NCI-H226 (cell line): ENCODE data around the gene KANSL1.

ENCODE experiments used
- DNase-seq: peaks from one replicate; pipeline ENCODE4 v3.0.0-alpha.2; 2015

The KANSL1 gene

GRCh38 chr17:46166692-46167249 is 26.5 kb downstream of the KANSL1 start:
- DNase-seq, result no peak

DNA sequence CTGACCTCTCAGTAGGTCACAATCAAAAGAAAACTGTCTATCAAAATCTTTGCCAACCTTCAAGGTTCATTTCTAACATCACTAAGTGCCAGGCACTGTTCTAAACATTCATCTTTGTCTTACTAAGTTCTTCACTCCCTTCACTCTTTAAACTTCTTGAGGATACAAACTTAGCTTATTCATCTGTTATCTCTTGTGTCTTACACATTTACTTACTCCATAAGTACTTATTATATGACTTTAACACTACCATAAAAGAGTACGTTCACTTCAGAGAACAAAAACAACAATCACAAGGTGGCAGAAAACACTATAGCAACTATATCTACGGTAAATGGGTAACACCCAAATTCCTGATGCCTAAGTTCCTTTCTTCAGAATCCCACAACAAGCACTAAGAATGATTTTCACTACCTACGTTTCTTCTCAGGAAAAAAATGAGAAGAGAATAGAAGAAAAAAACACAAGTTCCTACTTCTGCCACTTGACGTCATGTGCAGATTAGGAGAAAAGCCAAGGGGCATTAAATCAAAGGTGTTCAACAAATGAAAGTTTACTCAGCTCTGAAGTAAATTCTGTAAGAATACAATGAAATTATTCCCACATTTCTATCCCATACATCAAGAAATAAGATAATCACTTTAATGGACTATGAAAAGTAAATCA is 29.2 kb downstream of the KANSL1 start:
- no peak for DNase-seq

DNA sequence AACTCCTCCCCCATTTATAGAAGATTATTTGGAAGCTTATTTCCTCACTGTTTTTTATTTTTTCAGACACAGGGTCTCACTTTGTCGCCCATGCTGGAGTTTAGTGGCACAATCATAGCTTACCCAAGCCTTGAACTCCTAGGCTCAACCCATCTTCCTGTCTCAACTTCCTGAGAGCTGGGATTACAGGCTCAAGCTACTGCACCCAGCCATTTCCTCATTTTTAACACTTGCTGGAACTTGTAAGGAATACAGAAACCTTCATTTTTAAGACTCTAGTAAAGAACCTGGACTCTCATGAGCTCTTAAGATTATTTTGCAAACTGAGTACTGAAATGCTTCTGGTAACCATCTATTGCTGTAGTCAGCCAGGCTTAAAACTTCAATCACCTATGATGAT is 29.9 kb downstream of the KANSL1 start:
- no peak for DNase-seq

- DNase-seq, result no peak
Measured at GRCh38 chr17:46162866-46163265, 30.4 kb downstream of the KANSL1 start.

- DNase-seq, result no peak
Measured at GRCh38 chr17:46160169-46160568, 33.1 kb downstream of the KANSL1 start.

GRCh38 chr17:46159686-46160085 is 33.5 kb downstream of the KANSL1 start:
- peak; percentile 90 for DNase-seq

GRCh38 chr17:46158323-46159296 is 34.6 kb downstream of the KANSL1 start:
- DNase-seq, result no peak

DNA sequence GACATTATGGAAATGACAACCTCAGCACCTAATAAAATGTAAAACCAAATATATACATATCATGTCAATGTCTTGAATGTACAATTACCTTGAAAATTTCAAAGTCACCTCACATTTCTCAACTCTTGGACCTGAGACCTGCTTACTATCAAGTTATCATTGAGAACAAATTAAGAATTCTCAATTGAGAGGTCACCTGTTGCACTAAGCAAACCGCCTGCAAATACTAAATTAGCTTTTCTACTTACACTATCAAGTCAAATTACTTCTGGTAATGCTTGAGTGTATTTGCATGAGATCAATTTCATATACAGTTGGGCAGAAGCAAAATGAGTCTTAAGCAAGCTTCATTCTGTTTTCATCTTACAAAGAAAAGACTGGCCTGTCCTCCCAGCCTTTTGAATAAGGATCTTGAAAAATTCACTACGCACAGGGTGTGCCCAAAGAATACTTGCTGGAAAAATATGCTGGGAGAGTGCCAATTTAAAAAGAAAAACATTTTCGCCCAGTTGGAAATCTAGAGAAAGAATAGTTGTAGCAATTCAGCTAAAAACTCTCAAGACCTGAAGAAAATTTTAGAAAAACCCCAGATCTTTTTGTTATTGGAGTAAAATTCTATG is 35.7 kb downstream of the KANSL1 start:
- peak; percentile 31 for DNase-seq

DNA sequence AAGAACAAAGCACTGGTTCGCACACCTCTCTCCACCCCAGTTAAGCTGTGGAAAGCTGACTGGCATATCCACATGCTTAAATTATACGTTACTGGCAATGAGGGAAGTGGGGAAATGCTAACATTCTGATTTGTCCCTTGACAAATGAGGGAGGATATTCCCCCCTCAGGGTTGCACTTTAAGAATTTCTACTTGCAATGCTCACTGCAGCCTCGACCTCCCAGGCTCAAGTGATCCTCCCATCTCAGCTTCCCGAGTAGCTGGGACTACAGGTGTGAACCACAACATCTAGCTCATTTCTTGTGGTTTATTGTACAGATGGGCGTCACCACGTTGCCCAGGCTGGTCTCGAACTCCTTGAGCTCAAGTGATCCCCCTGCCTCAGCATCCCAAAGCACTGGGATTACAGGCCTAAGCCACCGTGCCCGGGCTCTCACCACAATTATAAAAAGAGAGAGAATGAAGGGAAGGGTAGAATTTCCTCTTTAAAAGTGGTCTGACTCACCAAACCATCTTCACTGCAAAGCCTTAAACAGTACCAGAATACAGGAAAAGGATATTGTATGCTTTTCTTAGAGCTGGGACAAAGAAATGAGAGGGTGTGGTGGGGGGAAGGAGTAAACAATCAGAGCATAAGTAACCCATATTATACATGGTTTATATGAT is 38.9 kb downstream of the KANSL1 start:
- DNase-seq, result no peak

GRCh38 chr17:46152423-46152822 is 40.8 kb downstream of the KANSL1 start:
- no peak for DNase-seq

GRCh38 chr17:46151762-46152161 is 41.5 kb downstream of the KANSL1 start:
- no peak for DNase-seq

- DNase-seq, result no peak
Measured at GRCh38 chr17:46150216-46150963, 42.8 kb downstream of the KANSL1 start.

DNA sequence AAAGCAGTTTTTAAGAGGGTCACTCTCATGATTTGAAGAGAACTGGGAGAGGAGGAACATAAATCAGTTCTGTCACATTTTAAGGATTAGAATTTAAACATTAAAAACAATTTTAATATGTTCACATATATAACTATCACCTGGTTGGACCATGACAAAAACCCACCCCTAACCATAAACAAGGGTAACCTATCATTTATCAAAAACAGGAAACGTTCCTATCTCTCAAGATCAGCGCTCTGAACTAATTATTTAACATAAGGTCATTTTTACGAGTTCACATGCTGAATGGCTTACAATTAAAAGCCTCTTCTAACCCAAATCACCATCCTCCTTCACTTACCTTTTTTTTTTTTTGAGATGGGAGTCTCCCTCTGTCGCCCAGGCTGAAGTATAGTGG is 45.0 kb downstream of the KANSL1 start:
- DNase-seq, result no peak

DNA sequence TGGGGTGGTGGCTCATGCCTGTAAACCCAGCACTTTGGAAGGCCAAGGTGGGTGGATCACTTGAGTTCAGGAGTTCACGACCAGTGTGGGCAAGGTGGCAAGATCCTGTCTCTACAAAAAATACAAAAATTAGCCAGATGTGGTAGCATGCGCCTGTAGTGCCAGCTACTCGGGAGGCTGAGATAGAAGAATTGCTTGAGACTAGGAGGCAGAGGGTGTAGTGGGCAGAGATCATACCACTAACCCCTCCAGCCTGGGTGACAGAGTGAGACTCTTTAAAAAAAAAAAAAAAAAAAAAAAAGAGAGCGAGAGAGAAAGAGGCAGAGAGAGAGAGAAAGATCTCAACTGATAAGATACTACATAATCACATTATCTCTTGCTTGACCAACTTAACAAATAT is 45.9 kb downstream of the KANSL1 start:
- DNase-seq, result no peak

GRCh38 chr17:46144246-46144645 is 49.0 kb downstream of the KANSL1 start:
- DNase-seq, result no peak

GRCh38 chr17:46143827-46144236 is 49.4 kb downstream of the KANSL1 start:
- DNase-seq, result no peak

- DNase-seq, result no peak
Measured at GRCh38 chr17:46141645-46142044, 51.6 kb downstream of the KANSL1 start.

DNA sequence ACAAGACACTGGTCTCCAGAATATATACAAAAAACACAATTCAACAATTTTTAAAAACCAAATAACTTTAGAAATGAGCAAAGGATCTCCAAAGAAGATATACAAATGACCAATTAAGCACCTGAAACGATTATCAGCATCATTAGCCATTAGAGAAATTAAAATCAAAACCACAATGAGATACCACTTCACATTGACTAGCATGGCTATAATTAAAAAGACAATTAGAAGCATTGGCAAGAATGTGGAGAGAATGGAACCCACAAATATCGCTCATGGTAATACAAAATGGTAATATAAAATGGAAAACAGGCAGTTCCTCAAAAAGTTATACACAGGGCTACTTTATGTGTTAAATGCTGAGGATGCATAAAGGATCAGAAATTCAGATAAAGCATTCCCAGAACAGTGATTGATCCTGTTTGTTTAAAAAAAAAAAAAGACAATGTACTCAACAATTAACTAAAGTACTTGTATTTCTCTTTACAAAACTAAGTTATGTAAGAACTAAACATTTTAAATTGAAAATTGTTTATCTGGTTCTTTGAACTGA is 52.5 kb downstream of the KANSL1 start:
- no peak for DNase-seq

GRCh38 chr17:46139432-46140210 is 53.6 kb downstream of the KANSL1 start:
- DNase-seq, result no peak

DNA sequence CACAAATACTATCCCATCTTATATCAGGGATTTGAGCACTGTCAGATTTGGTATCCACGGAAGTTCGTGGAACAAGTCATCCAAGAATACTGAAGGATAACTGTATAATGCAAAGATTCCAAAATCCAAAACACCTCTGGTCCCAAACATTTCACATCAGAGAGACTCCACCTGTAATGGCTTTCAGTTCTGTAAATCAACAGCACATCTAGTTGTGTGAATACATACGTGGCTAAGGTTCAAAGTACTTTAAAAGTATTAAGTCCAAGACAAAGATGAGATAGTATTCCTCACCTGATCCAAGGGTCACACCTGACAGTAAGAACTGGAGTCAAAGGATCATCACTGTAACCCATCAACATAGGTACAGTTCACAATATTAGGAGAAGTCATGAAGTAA is 54.8 kb downstream of the KANSL1 start:
- no peak for DNase-seq

DNA sequence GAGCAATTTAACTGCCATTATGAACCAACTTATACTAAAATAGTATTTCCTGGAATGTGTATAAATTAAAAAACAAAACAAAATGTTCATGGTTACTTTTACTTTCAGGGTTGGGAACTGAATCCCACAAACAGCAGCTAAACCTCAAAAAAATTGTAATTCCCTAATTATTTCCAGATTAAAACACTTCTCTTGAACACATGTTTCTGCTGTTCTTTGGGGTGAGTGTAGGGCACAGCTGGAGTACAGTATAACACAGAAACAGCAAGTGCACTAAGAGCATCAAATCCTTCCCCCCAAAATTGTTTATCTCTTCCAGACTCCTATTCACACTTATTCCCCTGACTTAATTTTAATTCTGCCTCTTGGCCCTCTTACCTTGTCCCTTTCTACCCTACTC is 56.4 kb downstream of the KANSL1 start:
- no peak for DNase-seq
